ENCODE results near the gene BMP8B.

GRCh38 chr1:39777306-39777705 lies 11.4 kb downstream of the BMP8B start:
- TF ChIP-seq CTCF (conservative IDR thresholded peaks at IDR 0.05) (no peak), ZFX (IDR thresholded peaks at IDR 0.05) (no peak)
